ENCODE results near the gene QRFP. TPM values are rescaled to one million over a fixed set of nuclear protein-coding genes. Genes with fewer than 3 reads are reported as not detected.

Gene QRFP
- total RNA-seq, 4 donors from 2014 or later, result not detected

- in situ Hi-C loops (cut with MboI; ENCODE audit: low sequenced_read_pairs in 4 of 4), result no loop called here
- Histone ChIP-seq H3K36me3 (peaks cover 0 to 36% of the 10 kb centered on the region in 2 donors), H3K4me3 (no peak overlapping the region), H3K27ac (peak overlapping the region in 1 of 4 donors; percentile 41), H3K27me3 (no peaks in the 10 kb centered on the region), H3K4me1 (peaks cover 12 to 16% of the 10 kb centered on the region in 2 donors), H3K9me3 (no peaks in the 10 kb centered on the region)
- TF ChIP-seq POLR2A (IDR thresholded peaks at IDR 0.05) (no peak), CTCF (IDR thresholded peaks at IDR 0.05 in 4 of 5, conservative IDR thresholded peaks at IDR 0.05 in 1 of 5) (no peak)
- intact Hi-C loops (cut with DNase I; ENCODE audit: low total_unique reads), result no loop called here
- DNase-seq (no peak), ATAC-seq (no peak)
These were observed 24.1 kb downstream of the QRFP start for GRCh38 chr9:130872508-130872907.

- Histone ChIP-seq H3K36me3 (peaks cover 0 to 32% of the 10 kb centered on the region in 2 donors), H3K27ac (no peak overlapping the region), H3K27me3 (no peaks in the 10 kb centered on the region), H3K4me3 (no peak overlapping the region), H3K9me3 (no peaks in the 10 kb centered on the region), H3K4me1 (peaks cover 12 to 16% of the 10 kb centered on the region in 2 donors)
- intact Hi-C loops (cut with DNase I; ENCODE audit: low total_unique reads) (no loop called here), in situ Hi-C loops (cut with MboI; ENCODE audit: low sequenced_read_pairs in 4 of 4) (no loop called here)
- ATAC-seq (no peak), DNase-seq (no peak)
- TF ChIP-seq POLR2A (IDR thresholded peaks at IDR 0.05) (no peak), CTCF (IDR thresholded peaks at IDR 0.05 in 4 of 5, conservative IDR thresholded peaks at IDR 0.05 in 1 of 5) (no peak)
These were observed 24.5 kb downstream of the QRFP start for GRCh38 chr9:130872093-130872492.

GRCh38 chr9:130871395-130872062, 25.1 kb downstream of the QRFP start:
- peaks cover 12 to 16% of the 10 kb centered on the region in 2 donors for H3K4me1 ChIP-seq

GRCh38 chr9:130870491-130871381, 25.9 kb downstream of the QRFP start:
- Histone ChIP-seq H3K36me3 (peaks cover 0 to 30% of the 10 kb centered on the region in 2 donors), H3K27me3 (no peaks in the 10 kb centered on the region), H3K4me1 (peaks cover 12 to 16% of the 10 kb centered on the region in 2 donors), H3K9me3 (no peaks in the 10 kb centered on the region), H3K4me3 (no peak overlapping the region), H3K27ac (no peak overlapping the region)
- TF ChIP-seq POLR2A (IDR thresholded peaks at IDR 0.05) (no peak), CTCF (IDR thresholded peaks at IDR 0.05 in 4 of 5, conservative IDR thresholded peaks at IDR 0.05 in 1 of 5) (no peak)
- ATAC-seq (no peak), DNase-seq (no peak)
- in situ Hi-C loops (cut with MboI; ENCODE audit: low sequenced_read_pairs in 4 of 4), result no loop called here
- intact Hi-C loops (cut with DNase I; ENCODE audit: low total_unique reads), result no loop called here

More at GRCh38 chr9:130871395-130872062, 25.1 kb downstream of the QRFP start:
- DNase-seq, result no peak
- intact Hi-C loops (cut with DNase I; ENCODE audit: low total_unique reads) (no loop called here), in situ Hi-C loops (cut with MboI; ENCODE audit: low sequenced_read_pairs in 4 of 4) (no loop called here)
- H3K9me3 ChIP-seq, result no peaks in the 10 kb centered on the region
- TF ChIP-seq CTCF (IDR thresholded peaks at IDR 0.05 in 4 of 5, conservative IDR thresholded peaks at IDR 0.05 in 1 of 5) (no peak), POLR2A (IDR thresholded peaks at IDR 0.05) (no peak)
- H3K27ac ChIP-seq, result no peak overlapping the region
- H3K36me3 ChIP-seq, result peaks cover 0 to 30% of the 10 kb centered on the region in 2 donors
- H3K27me3 ChIP-seq, result no peaks in the 10 kb centered on the region
- peak in 1 of 2 donors; percentile 38 for ATAC-seq
- no peak overlapping the region for H3K4me3 ChIP-seq

Data from gastrocnemius medialis (tissue), 4 donors.